Gastrocnemius medialis (tissue), 4 donors: ENCODE measurements around the gene C3. TPM values are rescaled to one million over a fixed set of nuclear protein-coding genes. Genes with fewer than 3 reads are reported as not detected.

Experiments
- ATAC-seq, 2 donors: fragments of 150-250 bp; one replicate each; pipeline ENCODE4 v1.9.1; 2016
- DNase-seq, 2 donors: peaks; one replicate each; pipeline ENCODE4 v3.0.0-alpha.2; 2019
- H3K27ac ChIP-seq, 4 donors: fragments of 200-600 bp; sonication (generic); 1 replicate in 1 of 4; 2 replicates in 3 of 4; pipeline ENCODE4 v1.5.1; 2016 to 2018; ENCODE audit warnings: mild to moderate bottlenecking in 2 of 4, moderate library complexity in 1 of 4
- H3K27me3 ChIP-seq, 3 donors: fragments of 200-600 bp; sonication (generic) in 2 of 3; 1 replicate in 1 of 3; 2 replicates in 2 of 3; pipeline versions ENCODE4 v1.5.1 to v1.6.0; 2016 to 2019; ENCODE audit warnings: mild to moderate bottlenecking in 1 of 3, moderate library complexity in 1 of 3
- H3K36me3 ChIP-seq, 2 donors: fragments of 200-600 bp; sonication (generic) in 1 of 2; one replicate each; pipeline ENCODE4 v1.5.1; 2017 to 2018
- H3K4me1 ChIP-seq, 2 donors: fragments of 200-600 bp; sonication (generic) in 1 of 2; one replicate each; pipeline ENCODE4 v1.5.1; 2016 to 2017; ENCODE audit warnings: mild to moderate bottlenecking in 2 of 2
- H3K4me3 ChIP-seq, 4 donors: fragments of 200-600 bp; sonication (generic) in 3 of 4; 1 replicate in 1 of 4; 2 replicates in 3 of 4; pipeline ENCODE4 v1.5.1; 2016 to 2019; ENCODE audit warnings: mild to moderate bottlenecking in 2 of 4
- H3K9me3 ChIP-seq, 3 donors: fragments of 200-600 bp; sonication (generic) in 2 of 3; 1 replicate in 1 of 3; 2 replicates in 2 of 3; pipeline ENCODE4 v1.5.1; 2016 to 2019
- POLR2A ChIP-seq, 2 donors: fragments of 450-650 bp; IDR thresholded peaks; one replicate each; pipeline ENCODE4 v1.6.1; 2017; ENCODE audit warnings: antibody characterized with exemption in 2 of 2, mild to moderate bottlenecking in 2 of 2, moderate library complexity in 2 of 2
- in situ Hi-C, 4 donors: fragments of 200-750 bp; cut with MboI; loops; one replicate each; pipeline versions ENCODE4 v1.15.0 to v1.8.0; 2017; ENCODE audit warnings: low sequenced_read_pairs in 4 of 4
- intact Hi-C: fragments of 100-400 bp; cut with DNase I; formaldehyde crosslinking; loops from one replicate; pipeline ENCODE4 v1.15.1; 2023; ENCODE audit warnings: low total_unique reads
- total RNA-seq, 4 donors: library from RNA; depleted of rRNA; stranded (reverse); fragments of >200 nt; gene quantifications; one replicate each; pipeline versions ENCODE4 v1.1.0 to v1.2.3, GENCODE V29; 2016
- TF ChIP-seq, protein P1 (sequence below), 5 experiments: fragments of 450-650 bp in 3 of 5; fragments of 200-600 bp in 2 of 5; sonication (generic) in 2 of 5; IDR thresholded peaks in 4 of 5; conservative IDR thresholded peaks in 1 of 5; 1 replicate in 4 of 5; 2 replicates in 1 of 5; pipeline ENCODE4 v1.5.1; 2016 to 2019; ENCODE audit warnings: antibody characterized with exemption in 5 of 5, mild to moderate bottlenecking in 3 of 5, moderate library complexity in 3 of 5

The C3 gene
- total RNA-seq, 4 donors from 2014 or later = 25.9 to 121 (median 70.6) TPM

DNA sequence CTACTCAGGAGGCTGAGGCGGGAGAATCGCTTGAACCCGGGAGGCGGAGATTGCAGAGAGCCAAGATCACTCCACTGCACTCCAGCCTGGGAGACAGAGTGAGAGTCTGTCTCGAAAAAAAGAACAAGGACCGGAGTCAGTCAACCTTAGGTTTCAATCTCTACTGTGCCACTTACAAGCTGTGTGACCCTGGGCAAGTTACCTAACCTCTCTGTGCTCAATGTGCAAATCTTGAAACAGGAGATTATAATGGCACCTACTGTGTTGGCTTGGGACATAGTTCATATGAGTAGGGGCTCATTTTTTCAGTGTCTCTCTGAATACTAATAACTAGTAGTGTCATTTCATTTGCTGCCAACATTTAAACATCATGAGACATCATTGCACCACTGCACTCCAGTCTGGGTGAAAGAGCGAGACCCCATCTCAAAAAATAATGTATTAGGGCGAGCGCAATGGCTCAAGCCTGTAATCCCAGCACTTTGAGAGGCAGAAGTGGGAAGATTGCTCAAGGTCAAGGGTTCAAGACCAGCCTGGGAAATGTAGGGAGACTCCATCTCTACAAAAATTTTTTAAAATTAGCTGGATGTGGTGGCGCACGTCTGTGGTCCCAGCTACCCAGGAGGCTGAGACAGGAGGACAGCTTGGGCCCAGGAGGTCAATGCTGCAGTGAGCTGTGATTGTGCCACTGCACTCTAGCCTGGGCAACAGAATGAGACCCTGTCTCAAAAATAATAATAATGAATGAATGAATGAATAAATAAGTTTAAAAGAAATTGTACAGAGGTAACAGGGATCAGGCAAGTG lies 5.5 kb downstream of the C3 start:
- ATAC-seq = no peak
- intact Hi-C loops (no loop called here), in situ Hi-C loops (no loop called here)

DNA sequence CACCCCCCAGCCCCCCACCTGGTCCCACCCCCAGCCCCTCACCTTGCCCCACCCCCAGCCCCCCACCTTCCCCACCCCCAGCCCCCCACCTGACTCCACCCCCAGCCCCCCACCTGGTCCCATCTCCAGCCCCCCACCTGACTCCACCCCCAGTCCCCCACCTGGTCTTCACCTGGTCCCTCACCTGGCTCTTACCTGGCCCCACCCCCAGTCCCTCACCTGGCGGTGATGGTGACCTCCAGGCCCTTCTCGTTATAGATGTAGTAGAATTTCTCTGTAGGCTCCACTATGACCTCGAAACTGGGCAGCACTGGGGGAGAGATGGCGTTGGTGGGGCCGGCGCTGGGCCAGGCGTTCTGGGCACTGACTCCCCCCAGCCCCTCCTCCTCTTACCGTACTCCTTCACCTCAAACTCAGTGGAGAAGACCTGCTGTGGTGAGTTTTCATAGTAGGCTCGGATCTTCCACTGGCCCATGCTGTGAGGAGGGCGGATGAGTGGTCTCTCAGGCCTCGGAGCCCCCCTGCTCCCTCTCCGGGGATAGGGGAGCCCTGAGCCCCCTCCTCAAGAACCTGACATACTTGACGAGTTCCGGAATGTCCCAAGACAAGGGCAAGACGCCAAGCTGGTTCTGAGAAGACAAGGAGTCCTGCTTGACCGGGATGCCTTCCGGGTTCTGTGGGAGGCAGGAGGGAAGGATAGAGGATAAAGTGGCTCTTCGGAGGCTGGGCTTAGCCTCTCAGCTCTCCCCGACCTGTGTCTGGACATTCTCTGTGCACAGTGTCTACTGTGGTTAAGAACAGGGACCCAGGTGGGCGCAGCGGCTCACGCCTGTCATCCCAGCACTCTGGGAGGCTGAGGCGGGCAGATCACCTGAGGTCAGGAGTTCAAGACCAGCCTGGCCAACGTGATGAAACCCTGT lies 6.4 kb downstream of the C3 start:
- Histone ChIP-seq H3K4me3 (no peak overlapping the region), H3K27me3 (peaks cover 0 to 10% (median 6%) of the 10 kb centered on the region in 3 donors), H3K36me3 (no peaks in the 10 kb centered on the region), H3K27ac (no peak overlapping the region), H3K4me1 (no peaks in the 10 kb centered on the region), H3K9me3 (no peaks in the 10 kb centered on the region)
- in situ Hi-C loops = no loop called here
- no peak for DNase-seq
- no peak for TF ChIP-seq POLR2A (IDR thresholded peaks at IDR 0.05)
- TF ChIP-seq, protein P1, sequence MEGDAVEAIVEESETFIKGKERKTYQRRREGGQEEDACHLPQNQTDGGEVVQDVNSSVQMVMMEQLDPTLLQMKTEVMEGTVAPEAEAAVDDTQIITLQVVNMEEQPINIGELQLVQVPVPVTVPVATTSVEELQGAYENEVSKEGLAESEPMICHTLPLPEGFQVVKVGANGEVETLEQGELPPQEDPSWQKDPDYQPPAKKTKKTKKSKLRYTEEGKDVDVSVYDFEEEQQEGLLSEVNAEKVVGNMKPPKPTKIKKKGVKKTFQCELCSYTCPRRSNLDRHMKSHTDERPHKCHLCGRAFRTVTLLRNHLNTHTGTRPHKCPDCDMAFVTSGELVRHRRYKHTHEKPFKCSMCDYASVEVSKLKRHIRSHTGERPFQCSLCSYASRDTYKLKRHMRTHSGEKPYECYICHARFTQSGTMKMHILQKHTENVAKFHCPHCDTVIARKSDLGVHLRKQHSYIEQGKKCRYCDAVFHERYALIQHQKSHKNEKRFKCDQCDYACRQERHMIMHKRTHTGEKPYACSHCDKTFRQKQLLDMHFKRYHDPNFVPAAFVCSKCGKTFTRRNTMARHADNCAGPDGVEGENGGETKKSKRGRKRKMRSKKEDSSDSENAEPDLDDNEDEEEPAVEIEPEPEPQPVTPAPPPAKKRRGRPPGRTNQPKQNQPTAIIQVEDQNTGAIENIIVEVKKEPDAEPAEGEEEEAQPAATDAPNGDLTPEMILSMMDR (IDR thresholded peaks at IDR 0.05 in 4 of 5, conservative IDR thresholded peaks at IDR 0.05 in 1 of 5) = no peak
- intact Hi-C loops = no loop called here
- ATAC-seq = no peak

More for the DNA sequence above, 5.5 kb downstream of the C3 start:
- Histone ChIP-seq H3K4me3 (no peak overlapping the region), H3K27ac (no peak overlapping the region), H3K9me3 (no peaks in the 10 kb centered on the region), H3K4me1 (no peaks in the 10 kb centered on the region), H3K36me3 (no peaks in the 10 kb centered on the region), H3K27me3 (peaks cover 0 to 6% (median 4%) of the 10 kb centered on the region in 3 donors)
- DNase-seq = no peak
- TF ChIP-seq, protein P1 (IDR thresholded peaks at IDR 0.05 in 4 of 5, conservative IDR thresholded peaks at IDR 0.05 in 1 of 5) = no peak
- no peak for TF ChIP-seq POLR2A (IDR thresholded peaks at IDR 0.05)

DNA sequence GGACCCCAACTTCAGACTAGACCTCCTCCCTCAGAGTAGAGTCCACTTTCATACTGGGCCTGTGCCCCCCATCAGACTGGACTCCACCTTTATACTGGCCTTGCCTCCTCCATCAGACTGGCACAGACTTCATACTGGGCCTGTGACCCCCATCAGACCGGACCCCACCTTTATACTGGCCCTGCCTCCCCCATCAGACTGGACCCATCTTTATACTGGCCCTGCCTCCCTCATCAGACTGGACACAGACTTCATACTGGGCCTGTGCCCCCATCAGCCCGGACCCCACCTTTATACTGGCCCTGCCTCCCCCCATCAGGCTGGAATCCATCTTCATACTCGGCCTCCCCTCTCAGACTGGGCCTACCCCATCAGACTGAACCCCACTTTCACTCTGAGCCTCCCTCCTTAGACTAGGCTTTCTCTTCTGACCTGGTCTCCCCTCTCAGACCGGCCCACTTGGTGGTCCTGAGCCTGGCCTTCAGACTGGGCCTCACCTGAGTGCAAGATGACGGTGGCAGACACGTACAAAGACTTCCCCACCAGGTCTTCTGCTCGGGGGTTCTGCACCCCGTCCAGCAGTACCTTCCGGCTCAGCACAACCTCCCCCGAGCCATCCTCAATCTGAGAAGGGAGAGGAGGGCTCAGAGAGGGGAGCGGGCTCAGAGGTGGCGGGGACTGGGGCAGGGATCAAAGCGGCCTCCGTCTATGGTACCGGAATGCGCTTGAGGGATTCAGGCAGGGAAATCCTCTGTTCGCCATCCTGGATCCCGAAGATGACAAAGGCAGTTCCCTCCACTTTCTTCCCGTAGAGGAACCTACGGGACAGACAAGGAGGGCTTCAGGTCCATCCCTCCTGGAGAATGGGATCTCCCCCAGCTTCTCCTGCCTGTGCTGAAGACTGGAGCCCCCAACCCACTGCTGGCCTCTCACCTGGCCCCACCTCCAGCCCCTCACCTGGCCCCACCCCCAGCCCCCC lies 7.5 kb downstream of the C3 start:
- Histone ChIP-seq H3K4me3 (no peak overlapping the region), H3K4me1 (no peaks in the 10 kb centered on the region), H3K27me3 (peaks cover 0 to 13% (median 6%) of the 10 kb centered on the region in 3 donors), H3K36me3 (no peaks in the 10 kb centered on the region), H3K9me3 (no peaks in the 10 kb centered on the region), H3K27ac (no peak overlapping the region)
- TF ChIP-seq POLR2A (IDR thresholded peaks at IDR 0.05) = no peak
- TF ChIP-seq, protein P1 (IDR thresholded peaks at IDR 0.05 in 4 of 5, conservative IDR thresholded peaks at IDR 0.05 in 1 of 5) = no peak
- ATAC-seq = no peak
- no peak for DNase-seq
- in situ Hi-C loops (no loop called here), intact Hi-C loops (no loop called here)

DNA sequence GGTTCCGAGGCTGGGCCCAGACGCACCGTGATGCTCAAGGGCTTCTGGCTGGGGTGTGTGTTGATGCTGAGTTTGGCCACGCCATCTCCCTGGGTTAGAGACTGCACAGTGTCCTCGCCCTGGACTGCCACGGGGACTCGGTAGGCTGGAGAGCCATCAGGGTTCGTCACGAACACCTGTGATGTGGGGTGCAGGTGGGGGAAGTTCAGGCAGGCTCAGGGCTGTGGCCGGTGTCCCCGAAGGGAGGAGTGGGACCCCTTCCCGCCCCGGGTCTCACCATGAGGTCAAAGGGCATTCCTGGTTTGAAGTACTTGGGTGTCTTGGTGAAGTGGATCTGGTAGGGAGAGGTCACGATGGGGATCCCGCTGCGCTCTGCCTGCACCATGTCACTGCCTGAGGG lies 8.2 kb downstream of the C3 start:
- Histone ChIP-seq H3K27me3 (peaks cover 0 to 10% (median 6%) of the 10 kb centered on the region in 3 donors), H3K9me3 (no peaks in the 10 kb centered on the region), H3K4me3 (no peak overlapping the region), H3K4me1 (no peaks in the 10 kb centered on the region), H3K27ac (no peak overlapping the region), H3K36me3 (no peaks in the 10 kb centered on the region)
- TF ChIP-seq, protein P1 (IDR thresholded peaks at IDR 0.05 in 4 of 5, conservative IDR thresholded peaks at IDR 0.05 in 1 of 5) = no peak
- no peak for ATAC-seq
- in situ Hi-C loops = no loop called here
- DNase-seq = no peak
- intact Hi-C loops = no loop called here
